Cardiac septum (tissue), 1 donor: Measurements from ENCODE around the gene EDA2R. TPM values are rescaled to one million over a fixed set of nuclear protein-coding genes. Genes with fewer than 3 reads are reported as not detected.

Experiments used
- DNase-seq: peaks from one replicate; pipeline ENCODE4 v3.0.0-alpha.2; 2020; ENCODE audit warnings: low spot score
- intact Hi-C: fragments of 100-400 bp; cut with DNase I; formaldehyde crosslinking; loops from one replicate; pipeline ENCODE4 v1.14.0; 2022
- long read RNA-seq: library from polyadenylated mRNA; unstranded; transcript quantifications from one replicate; pipeline ENCODE4 v2.0.0, GENCODE V29; 2021
- total RNA-seq: library from RNA; stranded (reverse); fragmentation: NEBNext Ultra II Directional; extraction: Animal tissue kit (Norgen Biotek cat#: 25700); gene quantifications from one replicate; pipeline ENCODE4 v1.2.1, GENCODE V29; 2021
- donor health status: DM: no; HTN: no; CAD: no.

The EDA2R gene, protein sequence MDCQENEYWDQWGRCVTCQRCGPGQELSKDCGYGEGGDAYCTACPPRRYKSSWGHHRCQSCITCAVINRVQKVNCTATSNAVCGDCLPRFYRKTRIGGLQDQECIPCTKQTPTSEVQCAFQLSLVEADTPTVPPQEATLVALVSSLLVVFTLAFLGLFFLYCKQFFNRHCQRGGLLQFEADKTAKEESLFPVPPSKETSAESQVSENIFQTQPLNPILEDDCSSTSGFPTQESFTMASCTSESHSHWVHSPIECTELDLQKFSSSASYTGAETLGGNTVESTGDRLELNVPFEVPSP
- 5.7 TPM for total RNA-seq
- long read RNA-seq, partial matches to known transcripts: 4 of 15 reads
- long read RNA-seq, other reads (novel, unspliced or antisense): 10 of 15 reads

DNA sequence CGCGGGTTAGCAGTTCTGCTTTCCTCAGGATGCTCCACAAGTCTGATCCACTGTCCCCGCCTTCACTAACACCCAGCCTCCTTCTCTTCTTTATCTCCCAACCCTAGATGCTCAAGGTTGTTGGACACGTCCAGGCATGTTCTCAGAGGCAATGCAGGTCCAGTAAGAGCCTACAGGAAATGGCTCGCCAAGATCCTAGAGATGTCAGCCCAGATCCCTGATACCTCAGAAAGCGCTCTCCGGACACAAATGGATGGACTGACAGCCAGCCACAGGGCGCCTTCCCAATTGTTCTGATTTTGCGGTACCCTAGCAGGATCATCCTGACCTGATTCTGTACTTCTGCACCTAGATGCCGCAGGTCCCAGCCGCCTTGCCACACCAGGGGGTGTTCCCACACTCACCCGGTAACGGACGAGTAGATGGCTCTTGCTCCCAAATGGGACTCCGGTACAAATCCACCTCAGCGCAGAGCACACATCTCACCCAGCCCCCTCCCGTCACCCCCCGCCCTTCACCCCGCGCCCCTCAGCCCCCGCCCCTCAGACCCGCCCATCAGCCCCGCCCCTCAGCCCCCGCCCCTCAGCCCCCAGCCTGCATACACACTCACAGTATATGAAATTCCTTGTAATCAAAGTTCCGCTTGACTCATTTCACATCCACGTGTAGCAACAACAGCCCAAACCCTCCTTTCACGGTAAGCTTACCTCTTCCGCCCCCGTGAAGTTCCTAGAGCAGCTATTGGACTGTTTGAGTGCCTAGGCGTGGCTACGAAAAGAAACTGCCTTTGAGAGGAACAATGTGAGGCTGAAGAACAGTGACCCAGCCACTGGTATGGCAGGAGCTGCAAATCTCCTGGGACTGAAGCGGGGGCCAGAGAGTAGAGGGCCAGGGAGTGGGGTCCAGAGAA lies at the start of gene EDA2R:
Gene EDA2R (minus strand): TSS at position 488 of the 910 bp plus-strand sequence. CDS start 23,058 bp downstream, outside the sequence.
- DNase-seq: no peak
- intact Hi-C loops: no loop called here

DNA sequence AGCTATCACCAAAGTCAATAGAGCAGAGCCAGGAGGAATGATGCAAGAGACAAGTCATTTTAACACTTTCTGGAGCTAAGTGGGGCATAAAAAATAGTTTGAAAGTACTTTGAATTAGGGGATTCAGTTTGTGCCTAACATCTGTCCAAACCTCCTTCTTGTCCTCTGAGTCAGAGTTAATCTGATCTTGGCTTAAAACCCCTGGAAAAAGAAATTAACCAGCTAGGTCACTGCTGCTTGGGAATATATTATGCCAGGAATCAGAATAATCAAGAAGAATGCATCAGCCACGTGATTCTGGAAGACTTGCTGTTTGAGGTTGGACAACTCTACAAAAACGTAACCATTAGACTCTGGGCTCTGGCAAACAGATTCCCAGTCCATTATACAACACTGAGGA lies 45.3 kb upstream of the EDA2R start:
- intact Hi-C loops: no loop called here
- no peak for DNase-seq

DNA sequence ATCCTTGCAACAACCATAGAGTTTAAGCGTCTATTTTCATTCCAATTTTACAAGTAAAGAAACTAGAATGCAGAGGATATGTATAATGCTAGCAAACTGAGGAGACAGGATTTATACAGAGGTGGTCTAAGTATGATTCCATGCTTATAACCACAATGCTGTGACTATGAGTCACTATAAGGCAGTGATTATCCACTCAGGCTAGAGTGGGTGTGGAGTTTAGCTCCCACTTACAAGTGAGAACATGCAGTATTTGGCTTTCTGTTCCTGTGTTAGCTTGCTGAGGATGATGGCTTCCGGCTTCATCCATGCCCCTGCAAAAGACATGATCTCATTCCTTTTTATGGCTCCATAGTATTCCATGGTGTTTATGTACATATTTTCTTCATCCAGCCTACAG lies 41.6 kb upstream of the EDA2R start:
- no peak for DNase-seq
- intact Hi-C loops: no loop called here

DNA sequence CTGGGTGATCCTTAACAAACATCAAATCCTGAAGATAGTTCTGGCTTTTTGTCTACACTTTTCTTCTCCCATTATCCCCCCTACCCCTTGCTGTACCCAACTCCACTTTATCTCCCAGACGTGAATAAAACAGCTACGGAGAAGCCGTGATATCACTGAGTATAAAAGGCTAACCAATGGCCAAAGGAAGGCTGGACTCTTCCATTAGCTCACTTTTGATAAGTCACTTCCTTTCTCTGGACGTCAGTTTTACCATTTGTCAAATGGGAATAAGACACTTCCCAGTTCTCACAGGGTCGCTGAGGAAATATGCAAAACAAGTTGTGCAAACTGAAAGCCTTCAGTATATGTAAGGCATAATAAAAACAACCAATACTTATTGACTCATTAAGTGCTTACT lies 38.6 kb upstream of the EDA2R start:
- intact Hi-C loops: no loop called here

DNA sequence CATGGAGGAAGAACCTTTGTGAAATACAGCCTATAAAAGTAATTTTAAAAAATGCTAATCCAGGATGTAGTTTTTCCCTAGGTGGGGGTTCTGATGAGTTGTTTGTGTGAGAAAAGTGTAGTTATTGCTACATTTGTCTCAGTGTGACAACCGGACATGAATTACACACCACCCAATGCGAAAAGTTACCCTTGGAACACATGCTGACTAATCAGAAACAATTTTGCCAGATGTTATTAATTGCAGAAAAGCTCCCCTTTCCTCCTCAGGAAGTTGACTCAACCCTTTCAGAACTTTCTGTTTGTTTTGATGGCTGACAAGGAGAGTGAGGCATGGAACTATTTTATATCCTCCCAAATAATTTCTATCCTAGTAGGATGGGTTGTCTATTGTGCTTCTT lies 38.1 kb upstream of the EDA2R start:
- intact Hi-C loops: no loop called here
- DNase-seq: no peak

More for the DNA sequence above, 38.6 kb upstream of the EDA2R start:
- DNase-seq: no peak

DNA sequence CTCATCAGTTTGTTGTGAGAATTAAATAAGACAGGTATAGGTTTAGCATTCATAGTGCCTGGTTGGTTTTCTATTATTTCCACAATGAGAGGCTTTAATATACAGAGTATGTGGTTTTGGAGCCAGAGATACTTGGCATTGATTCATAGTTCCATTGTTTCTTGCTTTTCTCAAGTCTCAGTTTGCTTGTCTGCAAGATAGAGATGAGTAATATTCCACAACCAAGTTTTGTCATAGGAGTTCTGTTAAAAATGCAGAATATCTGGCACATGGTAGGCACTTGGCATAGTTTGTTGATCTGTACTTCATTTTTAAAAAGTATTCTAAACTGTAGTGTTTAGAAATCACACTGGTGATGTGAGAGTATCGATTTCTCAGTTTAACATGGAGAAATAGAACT lies 37.5 kb upstream of the EDA2R start:
- DNase-seq: no peak
- intact Hi-C loops: no loop called here

DNA sequence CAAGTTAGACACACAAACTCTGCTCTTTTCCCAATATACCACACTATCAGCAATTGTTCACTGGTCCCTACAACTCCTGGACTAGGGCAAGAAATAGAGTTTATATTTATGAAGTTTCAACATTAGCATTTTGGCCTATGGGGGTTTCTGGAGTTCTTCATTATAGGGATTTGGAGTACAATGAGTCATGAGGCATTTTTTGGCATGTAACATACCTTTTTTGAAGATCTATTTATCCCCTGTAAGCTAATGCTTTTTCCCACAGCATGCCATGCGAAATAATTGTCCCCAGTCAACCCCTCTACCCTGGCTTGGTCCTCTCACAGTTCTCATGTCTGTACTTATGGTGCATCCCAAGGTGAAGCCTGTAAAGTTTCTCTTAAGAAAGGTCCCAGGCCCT lies 36.7 kb upstream of the EDA2R start:
- intact Hi-C loops: no loop called here

DNA sequence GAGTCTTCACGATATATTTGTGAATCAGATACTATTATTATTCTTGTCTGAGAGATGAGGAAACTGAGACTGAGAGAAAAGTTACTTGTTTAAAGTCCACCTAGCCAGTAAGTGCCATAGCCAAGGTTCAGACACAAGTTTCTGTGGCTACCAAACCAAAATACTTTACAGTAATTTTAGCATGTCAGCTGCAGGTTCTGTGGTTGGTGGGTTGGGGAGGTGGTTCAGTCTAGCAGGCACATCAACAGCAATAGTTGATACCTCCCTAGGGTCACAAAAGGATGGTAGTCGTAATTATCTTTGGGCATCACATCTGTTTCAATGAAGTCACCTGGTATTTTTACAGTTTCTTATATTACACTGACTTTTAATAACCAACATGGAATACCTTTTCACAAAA lies 35.6 kb upstream of the EDA2R start:
- no peak for DNase-seq
- intact Hi-C loops: no loop called here

More for the DNA sequence above, 36.7 kb upstream of the EDA2R start:
- no peak for DNase-seq

DNA sequence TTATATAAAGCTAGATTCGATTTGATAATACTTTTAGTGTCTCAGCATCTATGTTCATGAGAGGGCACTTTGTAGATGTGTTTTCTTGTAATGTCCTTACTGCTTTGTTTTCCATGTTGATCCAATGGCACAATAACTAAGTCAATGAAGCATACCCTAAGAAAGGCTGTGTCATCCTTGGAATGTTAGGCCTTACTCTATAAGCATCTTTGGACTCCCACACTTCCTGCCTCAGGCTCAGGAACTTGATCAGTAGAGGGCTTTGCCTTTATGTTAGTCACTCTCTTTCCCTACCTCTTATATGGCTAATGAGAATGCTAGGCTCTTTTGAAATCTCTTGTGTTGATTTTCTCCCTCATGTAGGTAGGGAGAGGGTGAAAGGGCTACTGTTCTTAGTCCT lies 33.2 kb upstream of the EDA2R start:
- DNase-seq: no peak
- intact Hi-C loops: no loop called here

DNA sequence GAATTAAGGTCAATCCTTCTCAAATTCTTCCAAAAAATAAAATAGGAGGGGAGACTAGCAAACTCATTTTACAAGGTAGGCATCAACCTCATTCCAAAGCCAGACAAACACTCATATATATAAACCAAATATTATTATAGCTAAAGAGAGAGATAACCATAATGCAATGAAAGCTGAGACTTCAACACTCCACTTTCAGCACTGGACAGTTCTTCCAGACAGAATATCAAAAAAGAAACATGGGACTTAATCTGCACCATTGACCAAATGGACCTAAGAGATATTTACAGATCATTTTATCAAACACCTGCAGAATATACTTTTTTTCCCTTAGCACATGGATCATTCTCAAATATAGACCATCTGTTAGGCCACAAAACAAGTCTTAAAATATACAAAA lies 15.5 kb upstream of the EDA2R start:
- intact Hi-C loops: no loop called here
- DNase-seq: no peak

DNA sequence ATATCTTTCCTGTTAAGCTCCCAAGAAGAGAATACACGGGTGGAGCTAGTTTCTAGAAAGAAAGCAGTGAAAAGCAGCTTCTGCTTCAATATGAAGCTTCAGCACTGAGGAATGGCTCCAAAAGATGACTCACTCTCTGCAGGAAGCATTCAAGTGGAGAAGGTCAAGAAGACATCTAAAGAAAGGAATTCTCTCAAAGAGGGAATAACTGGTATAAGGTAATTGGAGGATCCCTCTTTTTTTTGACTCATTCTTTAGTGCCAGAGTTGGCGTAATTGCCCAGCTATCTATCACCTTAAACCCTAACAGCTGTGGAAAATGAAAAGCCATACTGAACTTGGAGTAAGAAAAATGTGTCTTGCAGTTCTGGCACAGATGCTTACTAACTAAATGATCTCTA lies 3.5 kb downstream of the EDA2R start:
- no peak for DNase-seq
- intact Hi-C loops: no loop called here

DNA sequence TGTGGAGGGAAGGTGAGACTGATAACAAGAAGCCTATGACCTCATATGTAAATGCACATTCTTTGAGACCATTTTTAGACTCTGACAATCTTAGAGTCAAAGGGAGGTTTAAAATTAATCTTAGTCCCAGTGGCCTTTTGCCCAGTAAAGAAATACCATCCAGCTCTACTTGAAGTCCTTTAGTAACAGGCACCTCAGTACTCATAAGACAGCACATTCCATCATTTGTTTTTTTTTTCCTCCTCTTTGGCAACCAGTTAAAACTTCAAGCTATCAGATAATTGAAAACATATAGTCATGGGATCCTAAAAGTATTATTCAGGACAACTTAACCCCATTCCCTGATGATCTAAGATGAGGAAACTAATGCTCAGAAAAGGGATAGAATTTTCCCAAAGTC lies 4.6 kb downstream of the EDA2R start:
- intact Hi-C loops: no loop called here

DNA sequence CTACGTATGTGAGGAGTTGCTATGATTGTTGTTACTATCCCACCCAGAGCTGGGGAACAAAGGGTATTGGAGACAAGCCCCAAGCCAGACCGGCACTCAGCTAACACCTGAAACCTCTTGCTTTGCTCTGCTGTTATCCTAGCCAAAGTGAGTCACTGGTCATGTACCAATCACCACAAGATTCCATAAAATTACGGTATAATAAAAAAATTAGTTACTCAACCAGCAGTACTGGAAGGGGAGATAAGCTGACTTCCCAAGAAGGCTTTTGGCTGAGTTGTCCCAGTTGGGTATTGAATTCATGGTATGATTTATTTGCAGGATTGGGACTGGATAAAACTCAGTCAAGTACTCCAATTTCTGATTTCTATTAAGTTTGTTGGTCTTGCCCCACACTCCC lies 5.3 kb downstream of the EDA2R start:
- intact Hi-C loops: no loop called here
- DNase-seq: no peak

More for the DNA sequence above, 4.6 kb downstream of the EDA2R start:
- DNase-seq: no peak

DNA sequence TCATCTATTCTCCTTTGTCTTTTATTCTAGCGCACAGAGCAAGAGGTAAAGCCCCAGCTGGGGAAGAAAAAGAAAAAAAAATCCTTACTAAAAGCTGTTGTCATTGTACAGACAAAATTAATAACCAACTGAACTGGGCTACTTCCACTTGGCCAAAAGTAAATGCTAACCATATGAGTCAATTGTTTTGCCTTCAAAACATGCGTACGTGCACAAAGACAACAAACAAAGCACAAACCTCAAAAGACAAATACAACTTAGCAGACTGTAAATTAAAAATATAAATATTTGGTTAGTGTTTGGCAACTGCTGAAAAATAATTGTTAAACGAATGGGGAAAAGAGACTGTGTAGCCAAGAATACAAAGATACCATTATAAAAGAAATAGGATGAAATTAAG lies 5.9 kb downstream of the EDA2R start:
- intact Hi-C loops: no loop called here
- no peak for DNase-seq

DNA sequence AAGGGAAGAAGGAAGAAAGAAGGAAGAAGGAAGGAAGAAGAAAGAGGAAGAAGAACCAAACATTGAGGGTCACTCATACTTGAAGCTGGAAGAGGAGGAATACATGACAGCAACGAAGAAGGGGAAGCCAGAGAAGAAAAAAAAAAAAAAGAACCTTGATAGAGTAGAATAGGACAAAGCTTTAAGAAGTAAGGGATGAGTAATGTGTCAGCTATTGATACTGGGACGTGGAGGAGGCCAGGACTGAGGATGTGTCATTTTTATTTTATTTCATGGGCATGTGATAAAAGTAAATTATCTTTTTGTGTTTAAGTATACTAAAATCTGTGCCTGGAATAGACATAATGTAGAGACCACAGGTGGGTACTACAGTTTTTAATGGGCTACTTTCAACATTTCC lies 6.4 kb downstream of the EDA2R start:
- intact Hi-C loops: no loop called here
- no peak for DNase-seq

DNA sequence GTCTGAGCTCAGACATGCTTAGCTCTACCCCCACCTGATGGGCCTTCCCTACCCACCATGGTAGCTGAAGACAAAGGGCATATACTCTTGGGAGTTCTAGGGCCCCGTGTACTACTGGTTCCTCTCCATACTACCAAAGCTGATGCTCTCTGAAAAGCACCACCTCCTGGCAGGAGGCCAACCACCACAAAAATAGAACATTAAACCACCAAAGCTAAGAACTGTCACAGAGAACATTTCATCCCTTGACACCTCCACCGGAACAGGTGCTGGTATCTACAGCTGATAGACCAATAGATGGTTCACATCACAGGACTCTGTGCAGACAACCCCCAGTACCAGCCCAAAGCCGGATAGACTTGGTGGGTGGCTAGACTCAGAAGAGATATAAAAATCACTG lies 13.4 kb downstream of the EDA2R start:
- DNase-seq: no peak
- intact Hi-C loops: no loop called here

DNA sequence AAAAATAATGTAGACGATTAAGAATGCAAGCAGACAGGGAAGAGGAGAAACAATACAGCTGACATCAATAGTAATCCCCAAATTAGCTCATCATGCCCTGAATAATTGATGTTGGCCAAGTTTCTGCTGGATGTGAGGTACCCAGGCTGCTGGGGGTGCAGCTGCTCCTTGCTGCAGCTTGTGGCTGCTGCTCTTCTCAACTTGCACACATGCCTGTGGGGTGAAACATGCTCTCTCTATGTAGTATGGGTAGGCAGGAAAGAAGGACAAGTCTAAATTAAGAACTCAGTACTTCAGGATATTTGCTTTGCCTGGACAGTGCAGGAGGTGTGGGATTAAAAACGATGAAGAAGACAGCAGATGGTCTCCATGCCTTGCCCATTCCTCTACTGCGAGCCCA lies 16.7 kb downstream of the EDA2R start:
- DNase-seq: no peak
- intact Hi-C loops: no loop called here

DNA sequence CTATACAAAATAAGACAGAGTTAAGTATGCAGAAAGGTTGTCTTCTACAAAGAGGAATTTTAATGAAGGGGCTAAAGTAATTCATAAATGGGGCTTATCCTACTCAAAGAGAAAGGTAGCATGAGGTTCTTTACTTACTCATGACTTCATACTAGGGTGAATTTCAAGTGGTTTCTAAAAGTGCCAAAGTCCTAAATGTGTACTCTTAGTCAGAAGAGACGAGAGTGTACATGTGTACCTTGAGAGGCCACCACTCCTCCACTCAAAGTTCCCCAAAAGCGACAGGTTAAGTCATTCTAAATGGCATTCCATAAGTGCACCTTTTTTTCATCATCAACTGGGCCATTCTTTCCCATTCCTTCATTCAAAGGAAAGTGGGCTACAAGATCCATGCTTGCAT lies 21.9 kb downstream of the EDA2R start:
- no peak for DNase-seq

DNA sequence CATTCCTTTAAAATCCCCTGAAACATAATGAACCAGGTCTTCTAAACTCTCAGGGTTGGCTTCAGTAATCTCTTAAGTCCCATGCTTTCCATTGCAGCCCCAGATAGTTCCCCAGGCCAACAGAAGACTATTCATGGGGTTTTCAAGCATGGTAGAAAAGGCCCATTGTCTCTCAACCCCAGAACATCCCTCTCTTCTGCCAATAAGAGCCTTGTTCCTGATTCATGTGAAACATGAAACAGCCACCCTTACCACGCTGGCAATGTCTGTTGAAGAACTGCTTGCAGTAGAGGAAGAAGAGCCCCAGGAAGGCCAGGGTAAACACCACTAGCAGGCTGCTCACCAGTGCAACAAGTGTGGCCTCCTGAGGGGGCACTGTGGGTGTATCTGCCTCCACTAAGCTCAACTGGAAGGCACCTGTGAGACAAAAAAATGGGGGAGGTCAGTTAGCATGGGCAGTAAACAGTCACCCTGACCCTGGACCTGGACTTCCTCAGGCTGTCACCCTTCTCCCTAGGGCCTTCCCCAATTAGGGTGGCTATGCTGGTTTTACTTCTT lies 36.4 kb downstream of the EDA2R start:
- no peak for DNase-seq
- intact Hi-C loops: no loop called here

More for the DNA sequence above, 21.9 kb downstream of the EDA2R start:
- intact Hi-C loops: no loop called here

DNA sequence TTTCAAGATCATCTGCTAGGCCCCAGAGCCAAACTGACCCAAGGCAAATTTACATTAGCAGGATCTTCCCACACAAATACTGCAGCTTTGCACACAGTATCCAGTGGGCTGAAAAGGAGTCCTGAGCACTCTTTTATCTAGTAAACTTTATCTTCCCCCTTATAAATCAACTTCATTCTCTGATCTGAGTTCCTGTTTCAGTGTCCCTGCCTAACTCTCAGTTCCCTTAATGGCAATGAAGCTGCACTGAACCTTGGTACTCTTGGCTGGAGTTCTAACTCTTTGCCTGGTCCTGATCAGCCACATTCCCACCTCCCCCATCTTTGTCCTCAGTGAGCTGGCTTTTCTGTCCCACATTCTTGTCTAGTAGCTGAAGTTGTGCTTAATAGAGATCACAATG lies 37.4 kb downstream of the EDA2R start:
- intact Hi-C loops: no loop called here
- no peak for DNase-seq

DNA sequence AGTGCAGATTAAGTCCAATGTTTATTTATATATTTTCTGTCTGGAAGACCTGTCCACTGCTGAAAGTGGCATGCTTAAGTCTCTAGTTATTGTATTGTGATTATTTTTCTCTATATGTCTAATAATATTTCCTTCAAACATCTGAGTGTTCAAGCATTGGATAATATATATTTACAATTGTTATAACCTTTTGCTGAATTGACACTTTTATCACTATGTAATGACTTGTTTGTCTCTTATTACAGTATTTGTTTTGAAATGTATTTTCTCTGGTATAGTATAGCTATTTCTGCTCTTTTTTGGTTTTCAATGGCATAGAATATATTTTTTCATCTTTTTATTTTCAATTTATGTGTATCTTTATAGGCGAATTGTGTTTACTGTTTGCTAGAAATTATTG lies 59.7 kb downstream of the EDA2R start:
- no peak for DNase-seq
- intact Hi-C loops: no loop called here
